Retina (tissue), 1 donor: ENCODE data around the gene EVL.
"Not testable (repeated sequence)": the region's sequence is repeated elsewhere in the genome, so short reads cannot be mapped to it uniquely, and the experiment has no call there.

Source experiments
- DNase-seq: peaks from one replicate; pipeline ENCODE4 v3.0.0-alpha.2; 2016

EVL gene

GRCh38 chr14:100180671-100181070, 115.4 kb downstream of the EVL start:
- not testable (repeated sequence) for DNase-seq

DNA sequence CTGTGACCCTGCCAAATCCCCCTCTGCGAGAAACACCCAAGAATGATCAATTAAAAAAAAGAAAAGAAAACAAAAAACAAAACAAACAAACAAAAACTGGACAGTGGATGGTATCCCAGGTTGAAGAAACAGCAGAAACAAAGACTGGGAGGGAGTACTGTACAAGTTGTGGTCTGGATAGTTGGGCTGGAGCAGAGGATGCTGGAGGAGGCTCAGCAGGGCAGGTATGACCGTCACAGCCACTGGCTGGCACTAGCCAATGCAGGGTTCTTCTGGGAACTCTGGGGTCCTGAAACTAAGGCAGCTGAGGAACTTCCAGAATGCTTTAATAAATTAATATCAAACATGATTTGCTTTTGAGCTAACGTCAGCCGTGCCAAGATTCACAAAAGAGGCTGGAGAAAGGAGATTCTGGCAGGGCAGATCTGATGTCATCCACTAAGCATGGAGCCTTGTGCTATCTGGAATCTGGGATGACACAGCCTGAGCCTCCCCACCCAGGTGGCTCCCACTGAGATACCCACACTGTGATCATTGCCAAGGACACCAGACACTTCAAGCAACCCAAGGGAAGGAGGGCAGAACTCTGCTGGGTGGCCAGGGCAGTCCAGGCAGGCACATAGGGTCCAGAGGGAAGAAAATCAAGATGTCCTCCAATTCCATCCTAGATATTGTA, 116.8 kb downstream of the EVL start:
- DNase-seq: not testable (repeated sequence)

DNA sequence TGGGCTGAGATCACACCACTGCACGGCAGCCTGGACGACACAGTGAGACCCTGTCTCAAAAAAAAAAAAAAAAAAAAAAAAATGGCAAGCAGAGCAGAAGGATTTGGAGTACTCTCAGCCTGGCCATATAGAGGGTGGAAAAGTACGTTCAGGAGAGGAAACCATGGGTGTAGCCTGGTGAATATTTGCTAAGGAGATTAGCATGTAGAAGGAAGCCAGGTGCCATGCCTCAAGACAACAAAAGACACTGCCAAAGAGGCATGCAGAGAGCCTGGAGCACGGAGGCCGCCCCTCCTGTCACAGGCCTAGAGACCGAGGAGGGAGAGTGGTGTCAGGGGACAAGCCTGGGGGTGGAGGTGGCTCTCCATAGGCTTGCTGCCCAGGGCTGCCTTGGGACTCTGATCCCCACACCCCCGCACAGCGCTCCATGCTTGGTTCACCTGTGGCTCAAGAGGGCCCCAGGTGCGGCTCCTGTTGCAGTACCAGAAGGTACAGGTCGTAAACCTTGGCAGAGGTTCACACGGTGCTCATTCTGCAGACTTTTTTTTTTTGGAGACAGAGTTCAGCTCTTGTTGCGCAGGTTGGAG, 122.1 kb downstream of the EVL start:
- DNase-seq: no peak

GRCh38 chr14:100188392-100189030, 123.3 kb downstream of the EVL start:
- DNase-seq: no peak

DNA sequence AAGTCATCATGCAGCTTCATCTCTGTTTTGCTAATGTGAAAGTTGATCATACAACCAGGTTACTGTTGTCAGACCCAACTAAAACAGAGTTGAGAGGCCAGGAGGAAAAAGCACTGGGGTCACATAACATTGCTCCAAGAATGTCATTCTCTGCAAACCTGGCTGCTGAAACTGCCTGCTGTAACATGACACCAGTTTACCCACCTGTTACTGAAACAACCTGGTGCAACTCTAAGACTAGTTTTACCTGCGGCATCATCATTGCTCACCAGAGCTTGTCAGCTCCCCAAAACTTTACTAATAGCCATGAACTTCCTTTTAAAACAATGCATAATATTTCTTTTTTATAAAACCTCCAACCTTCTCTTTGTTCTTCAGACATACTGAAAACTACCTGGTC, 124.9 kb downstream of the EVL start:
- DNase-seq: no peak

DNA sequence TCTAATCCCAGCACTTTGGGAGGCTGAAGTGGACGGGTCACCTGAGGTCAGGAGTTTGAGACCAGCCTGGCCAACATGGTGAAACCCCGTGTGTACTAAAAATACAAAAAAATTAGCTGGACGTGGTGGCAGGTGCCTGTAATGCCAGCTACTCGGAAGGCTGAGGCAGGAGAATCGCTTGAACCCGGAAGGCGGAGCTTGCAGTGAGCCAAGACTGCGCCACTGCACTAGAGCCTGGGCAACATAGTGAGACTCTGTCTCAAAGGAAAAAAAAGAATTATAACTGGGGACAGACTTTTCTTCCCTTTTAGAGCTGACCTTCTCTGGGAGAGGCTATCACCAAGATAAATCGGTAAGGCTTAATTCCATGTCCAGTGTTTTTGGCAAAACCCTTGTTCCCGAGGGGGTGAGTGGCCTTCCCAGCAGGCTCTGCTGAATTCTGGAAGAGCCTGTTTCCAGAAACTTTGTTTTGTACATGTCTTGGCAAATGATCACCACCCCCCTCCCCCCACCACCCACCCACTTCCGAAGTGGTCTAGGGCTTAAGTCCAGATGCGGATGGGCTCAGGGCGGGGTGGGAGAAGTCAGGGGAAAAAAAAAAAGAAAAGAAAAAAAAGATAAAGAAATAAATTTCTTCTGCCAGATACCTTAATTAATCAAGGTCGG, 126.5 kb downstream of the EVL start:
- DNase-seq: no peak

DNA sequence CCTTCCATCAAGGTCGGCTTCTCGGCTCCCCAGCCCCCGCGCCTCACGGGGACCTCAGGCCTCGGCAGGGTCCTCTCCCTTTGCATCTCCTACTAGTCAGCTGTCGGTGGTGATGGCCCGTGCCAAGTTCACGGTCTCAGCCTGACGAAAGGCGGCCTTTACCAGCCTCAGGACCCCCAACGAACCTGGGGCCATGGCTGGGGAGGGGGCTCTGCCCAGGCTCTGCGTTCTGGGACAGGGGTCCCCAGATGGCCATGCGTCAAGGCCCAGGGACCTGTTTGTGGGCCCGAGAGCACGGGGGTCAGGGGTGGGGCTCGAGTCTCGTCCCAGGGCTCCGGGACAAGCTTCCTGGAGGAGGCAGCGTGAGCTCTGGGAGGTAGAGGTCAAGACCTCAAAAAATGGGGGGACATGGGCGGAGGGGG, 127.0 kb downstream of the EVL start:
- DNase-seq: no peak

DNA sequence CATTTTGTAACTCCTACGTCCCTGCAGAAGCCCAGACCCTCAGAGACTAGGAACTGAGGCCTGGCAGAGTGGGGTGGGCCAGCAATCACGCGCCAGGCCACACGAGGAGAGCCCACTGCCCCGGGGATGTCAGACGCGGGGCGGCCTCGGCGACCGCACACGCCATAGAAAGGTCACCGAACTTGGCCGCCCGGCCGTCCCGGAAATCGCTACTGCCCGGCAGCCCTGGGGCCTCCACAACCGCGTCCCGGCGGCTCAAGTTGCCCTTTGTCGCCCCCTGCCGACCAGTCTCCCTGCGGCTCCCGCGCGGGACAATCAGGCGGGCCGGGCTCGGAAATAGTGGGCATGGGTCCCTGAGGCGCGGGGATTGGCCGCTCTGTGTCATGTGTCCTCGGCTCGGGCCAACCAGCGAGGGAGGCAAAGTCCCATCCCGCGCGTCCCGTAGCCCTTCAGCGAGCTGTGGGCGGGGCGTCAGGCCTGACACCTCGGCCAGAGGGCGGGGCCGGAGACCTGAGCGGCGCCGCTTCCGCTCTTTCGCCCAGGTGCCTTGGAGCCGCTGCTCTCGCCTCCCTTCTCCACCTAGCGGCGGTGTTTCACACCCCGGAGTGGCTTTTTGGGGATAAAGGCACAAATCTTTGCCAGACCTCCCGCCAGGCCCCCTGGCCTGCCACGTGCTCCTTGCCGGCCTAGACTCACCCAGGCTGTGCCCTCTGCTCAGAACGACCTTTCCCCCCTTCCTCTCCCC, 127.6 kb downstream of the EVL start:
- peak; percentile 99 for DNase-seq
